ENCODE data around the gene PPM1L.

PPM1L gene

GRCh38 chr3:160765211-160765610, 9.2 kb downstream of the PPM1L start:
- no peak for DNase-seq

DNA sequence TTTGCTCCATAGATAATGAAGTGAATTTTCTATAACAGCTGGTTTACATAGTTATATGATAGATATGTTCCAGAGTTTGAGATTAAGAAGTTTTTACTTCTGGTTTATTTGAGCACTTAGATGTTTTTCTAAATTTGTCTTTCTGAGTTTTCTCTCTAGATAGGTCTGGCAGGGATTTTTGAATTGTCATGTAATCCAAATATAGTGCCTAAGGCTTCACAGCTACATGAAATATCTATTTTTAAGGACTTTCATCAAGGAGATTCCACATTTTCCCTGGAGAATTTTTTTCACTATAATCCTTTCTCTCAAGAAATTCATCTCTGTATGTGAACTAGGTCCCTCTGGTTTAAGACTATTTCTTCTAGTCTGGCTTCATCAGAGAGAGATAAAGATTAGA, 12.0 kb downstream of the PPM1L start:
- no peak for DNase-seq

DNA sequence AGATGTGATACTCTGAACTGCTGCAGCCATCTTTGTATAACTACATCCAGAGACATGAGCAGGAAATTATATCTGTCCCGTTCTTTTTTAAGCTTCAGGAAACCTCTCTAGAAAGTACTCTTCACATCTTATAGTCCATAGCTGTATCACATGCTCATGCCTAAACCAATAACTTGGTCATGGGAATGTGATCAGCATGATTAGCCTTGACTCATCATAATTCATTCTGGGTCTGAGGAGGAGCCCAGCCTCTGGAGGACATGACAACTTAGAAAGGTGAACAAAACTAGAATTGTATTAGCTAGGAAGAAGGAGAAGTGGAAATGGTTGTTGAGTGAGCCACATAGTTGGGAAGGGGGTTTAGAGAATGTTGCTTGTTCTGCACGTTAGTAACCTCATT, 12.9 kb downstream of the PPM1L start:
- DNase-seq, result no peak

DNA sequence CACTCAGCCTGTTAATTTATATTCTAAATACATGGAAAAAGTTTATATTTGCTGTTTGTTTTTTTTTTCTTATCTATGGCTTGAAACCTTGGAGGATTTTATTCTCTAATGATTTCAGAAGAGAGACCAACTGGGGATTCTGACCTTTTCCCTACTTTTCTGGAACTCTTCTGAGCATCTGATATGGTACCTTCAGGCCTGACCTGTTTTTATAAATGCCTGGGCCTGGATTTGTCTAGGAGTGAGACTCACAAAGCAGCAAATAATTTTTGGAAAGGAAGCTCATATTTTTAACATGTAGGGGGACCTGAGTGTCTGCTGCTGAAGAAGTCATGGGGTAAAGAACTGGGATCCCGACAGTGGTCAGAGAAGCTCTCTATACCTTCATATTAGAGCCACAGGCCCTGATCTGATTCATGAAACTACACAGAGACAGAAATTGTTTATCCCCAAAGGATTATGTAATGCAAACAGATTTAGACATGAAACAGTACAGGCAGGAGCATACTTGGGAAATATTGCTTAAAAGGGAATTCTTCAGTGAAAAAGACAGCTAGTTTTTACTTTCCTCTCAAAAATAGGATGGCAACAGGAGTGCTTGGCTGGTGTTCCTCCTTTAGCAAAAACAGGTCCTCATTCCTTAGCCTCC, 15.9 kb downstream of the PPM1L start:
- DNase-seq, result no peak

- DNase-seq, result no peak
Observed at GRCh38 chr3:160773722-160774121, 17.7 kb downstream of the PPM1L start.

GRCh38 chr3:160774172-160774571, 18.1 kb downstream of the PPM1L start:
- no peak for DNase-seq

DNA sequence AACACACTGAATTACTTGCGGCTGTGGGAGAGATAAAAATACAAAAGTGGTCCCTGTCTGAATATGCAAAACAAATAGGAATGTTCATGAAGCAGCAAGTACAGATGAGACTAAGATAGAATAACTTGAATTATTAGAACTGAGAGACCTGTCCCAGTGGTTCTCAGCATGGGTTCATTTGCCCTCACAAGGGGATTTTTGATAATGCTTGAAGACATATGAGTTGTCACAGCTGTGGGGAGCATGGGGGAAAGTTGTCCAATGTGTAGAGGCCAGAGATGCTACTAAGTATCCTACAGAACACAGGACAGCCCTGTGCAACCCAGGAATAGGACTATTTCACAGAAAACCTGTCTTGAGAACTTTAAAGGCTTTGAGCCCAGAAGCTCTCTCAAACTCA, 22.4 kb downstream of the PPM1L start:
- no peak for DNase-seq

- DNase-seq, result no peak
Observed at GRCh38 chr3:160779040-160779439, 23.0 kb downstream of the PPM1L start.

DNA sequence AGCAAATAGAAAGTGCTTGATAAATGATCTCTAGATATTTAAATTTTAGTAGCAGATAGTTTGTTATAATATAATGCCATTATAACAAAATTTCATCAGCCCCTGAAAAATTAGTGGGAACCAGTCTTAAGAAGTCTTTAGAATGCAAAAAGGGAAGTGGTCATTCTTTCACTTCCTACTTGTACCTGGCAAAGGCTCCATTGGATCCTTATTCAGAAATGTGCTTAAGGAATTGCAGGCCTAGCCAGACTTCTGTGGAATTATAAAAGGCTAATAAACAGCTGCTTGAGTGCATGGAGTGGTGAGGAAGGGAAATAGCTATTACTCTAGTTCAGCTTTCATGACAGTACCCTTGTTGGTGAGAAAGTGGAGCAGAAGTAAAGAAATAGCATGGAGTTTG, 24.2 kb downstream of the PPM1L start:
- no peak for DNase-seq

DNA sequence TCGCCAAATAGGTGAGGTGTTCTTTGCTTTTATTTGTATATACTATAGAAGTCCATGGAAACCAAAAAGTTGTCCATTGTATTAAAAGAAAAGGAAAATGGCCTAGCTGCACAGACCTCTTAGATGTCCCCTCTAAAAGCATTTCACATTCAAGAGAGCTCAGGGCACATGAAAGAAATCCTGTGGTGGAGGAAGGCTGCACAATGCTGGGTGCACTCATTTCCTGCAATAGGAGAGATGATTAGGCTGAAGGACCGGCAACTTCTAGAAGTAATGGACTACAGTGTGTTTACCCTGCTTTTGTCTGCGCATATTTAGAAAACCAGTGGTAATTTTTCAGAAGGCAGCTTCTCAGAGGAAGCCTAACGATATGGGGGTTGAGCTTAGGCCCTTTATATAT, 25.4 kb downstream of the PPM1L start:
- DNase-seq, result no peak

DNA sequence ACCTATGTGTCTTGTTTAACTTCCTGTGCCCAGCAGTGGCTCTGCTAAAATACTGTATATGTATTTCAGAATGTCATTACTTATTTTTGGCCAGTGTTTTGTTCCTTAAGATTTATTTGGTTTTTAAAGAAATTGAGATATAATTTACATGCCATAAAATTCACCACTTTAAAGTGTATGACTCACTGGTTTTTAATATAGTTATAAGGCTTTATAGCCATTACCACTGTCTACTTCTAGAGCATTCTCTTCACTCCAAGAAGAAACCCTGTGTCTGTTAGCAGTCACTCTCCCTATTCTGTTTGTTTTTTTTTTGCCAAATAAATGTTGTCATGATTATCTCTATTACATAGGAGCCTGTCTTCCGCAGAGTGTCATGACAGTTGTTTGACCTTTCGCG, 25.8 kb downstream of the PPM1L start:
- no peak for DNase-seq

- no peak for DNase-seq
Observed at GRCh38 chr3:160784853-160785252, 28.8 kb downstream of the PPM1L start.

DNA sequence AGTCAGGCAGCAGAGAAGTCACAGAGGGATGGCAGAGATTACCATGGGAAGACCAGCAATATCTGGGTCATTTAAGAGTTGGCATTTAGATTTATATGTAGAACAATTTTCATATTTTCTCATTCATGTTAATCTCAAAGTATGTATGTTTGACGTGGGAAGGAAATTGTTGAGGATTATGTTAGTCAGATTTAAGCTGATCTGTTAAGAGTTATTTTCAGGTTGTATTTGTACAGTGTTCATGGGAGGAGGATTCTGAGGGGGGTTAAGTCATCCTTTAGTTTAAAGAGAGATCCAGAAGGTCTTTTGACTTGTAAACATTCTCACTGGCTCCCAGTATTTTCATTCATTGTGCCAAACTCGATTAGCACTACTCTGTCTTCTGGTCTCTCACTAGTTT, 34.7 kb downstream of the PPM1L start:
- DNase-seq, result no peak

- no peak for DNase-seq
Observed at GRCh38 chr3:160792540-160792939, 36.5 kb downstream of the PPM1L start.

- no peak for DNase-seq
Observed at GRCh38 chr3:160793722-160794252, 37.8 kb downstream of the PPM1L start.

DNA sequence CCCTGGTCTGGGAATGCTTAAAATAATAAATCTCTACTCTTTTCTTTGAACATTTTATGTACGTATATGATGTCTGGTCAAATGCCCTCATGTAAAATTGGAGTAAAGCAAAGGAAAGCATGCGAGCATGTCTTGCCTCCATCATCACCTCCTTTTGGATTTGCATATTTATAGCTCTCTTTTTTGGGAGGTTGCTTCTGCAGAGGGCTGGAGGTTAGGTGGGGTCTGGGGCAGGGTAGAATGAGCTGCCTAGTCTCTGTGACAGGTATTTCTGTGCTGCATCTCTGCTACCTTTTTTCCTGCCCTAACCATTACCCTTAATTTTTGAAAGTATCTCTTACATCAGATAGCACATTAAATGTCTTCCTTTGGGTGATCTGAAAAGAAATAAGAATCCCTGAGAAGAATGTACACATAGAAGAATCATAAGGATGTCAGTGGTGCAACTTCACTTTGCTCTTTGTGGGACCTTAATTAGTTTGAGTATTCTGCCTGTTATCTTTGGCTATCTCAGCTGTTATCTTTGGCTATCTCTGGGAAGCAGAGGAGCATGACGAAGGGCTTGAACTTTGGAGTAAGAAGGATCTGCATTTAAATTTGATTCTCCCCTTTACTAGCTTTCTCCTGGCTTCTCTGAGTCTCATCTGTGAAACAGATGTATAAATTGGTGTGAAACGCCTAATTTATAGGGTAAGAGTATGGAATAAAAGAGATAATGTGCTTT, 40.2 kb downstream of the PPM1L start:
- no peak for DNase-seq

DNA sequence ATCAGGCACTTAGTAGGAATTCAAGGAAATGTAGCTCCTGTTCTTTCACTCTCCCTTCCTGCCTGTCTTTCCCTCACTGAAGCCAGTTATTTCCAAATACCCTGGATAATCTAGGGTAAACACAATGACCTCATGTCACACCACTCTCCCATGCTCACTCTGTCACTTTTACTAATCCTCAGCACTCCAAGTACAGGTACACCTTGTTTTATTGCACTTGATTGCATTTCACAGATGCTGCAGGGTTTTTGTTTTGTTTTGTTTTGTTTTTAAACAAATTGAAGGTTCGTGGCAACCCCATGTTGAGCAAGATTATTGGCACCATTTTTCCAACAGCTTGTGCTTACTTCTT, 40.8 kb downstream of the PPM1L start:
- DNase-seq, result peak; percentile 18

- DNase-seq, result no peak
Observed at GRCh38 chr3:160797356-160797755, 41.3 kb downstream of the PPM1L start.

DNA sequence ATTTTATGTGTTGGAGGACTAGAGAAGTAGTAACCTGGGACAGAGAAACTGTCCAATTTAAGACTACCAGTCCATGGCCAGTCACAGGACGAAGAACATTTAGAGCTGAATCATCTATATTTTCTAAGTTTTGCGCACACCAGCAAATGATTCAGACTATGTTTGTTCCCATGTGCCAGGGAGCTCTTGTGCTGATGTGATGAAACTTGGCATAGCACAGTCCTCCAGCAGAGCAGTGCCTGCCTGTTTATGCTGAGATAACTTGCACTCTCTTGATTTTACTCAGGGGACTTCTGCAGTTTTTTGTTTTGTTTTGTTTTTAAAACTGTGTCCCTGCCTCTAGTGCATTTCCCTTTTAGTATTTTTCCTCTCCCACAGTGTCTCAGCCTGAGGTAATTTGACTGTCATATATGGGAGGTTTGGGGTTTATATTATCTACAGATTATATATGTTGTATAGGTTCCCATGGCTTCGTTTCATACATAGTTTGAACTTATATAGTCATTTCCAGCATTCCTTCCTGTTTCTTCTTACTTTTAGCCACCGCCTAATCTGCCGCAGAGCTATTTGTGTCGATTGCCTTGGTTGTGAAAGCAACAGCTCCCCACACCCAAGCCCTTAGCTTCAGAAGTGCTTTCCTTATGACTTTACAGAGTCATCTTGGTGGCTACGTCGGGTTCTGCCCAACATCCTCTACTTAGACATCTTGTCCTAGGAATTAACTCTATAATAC, 45.5 kb downstream of the PPM1L start:
- DNase-seq, result no peak

DNA sequence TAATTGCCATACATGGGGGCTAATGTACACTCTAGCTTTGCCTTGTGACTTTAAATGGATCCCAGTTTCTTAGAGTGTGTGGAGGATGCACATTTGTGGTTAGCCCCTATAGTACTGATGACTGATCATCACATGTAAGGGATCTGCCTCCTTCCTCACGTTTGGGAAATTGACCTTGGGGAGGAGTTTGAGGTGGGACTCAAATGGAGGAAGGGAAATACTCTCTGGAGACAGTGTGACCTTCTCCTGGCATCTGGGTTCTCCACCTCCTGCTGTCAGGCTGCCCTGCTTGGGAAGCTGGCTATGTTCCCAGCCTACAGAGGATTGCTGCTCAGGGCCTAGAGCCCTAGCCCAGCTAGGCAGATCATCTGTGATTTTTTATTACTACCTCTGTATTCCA, 48.7 kb downstream of the PPM1L start:
- DNase-seq, result no peak

GRCh38 chr3:160806094-160806493, 50.1 kb downstream of the PPM1L start:
- DNase-seq, result no peak

DNA sequence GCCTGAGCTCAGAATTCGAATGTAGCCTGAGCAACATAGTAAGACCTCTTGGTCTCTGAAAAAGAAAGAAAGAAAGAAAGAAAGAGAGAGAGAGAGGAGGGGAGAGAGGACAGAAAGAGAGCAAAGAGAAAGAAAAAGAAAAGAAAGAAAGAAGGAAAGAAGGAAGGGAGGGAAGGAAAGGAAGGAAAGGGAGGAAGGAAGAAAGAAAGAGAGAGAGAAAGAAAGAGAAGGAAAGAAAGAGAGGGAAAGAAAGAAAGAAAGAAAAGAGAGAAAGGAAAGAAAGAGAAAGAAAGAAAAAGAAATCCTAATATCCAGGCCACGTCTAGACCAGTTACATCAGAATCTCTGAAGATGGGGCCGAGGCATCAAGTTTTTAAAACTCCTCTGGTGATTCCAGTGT, 50.7 kb downstream of the PPM1L start:
- DNase-seq, result no peak

DNA sequence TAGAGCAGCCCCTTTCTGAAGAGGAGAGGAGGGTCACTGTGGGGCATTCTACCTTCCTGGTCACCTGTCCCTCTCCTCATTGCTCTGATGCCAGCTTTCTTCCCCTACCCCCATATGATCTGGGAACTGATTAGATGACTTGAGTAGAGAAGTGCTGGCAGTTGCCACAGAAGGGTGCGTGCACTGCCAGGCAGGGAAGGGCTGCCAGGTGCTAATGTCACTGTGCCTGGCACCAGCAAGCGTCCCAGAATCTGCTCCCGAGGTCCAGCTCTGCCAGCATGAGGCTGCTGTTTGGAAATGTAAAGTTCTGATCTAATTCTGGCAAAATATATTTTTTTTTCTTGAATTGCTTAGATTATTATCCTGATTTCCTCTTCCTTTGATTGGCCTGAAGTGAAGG, 52.8 kb downstream of the PPM1L start:
- DNase-seq, result no peak

DNA sequence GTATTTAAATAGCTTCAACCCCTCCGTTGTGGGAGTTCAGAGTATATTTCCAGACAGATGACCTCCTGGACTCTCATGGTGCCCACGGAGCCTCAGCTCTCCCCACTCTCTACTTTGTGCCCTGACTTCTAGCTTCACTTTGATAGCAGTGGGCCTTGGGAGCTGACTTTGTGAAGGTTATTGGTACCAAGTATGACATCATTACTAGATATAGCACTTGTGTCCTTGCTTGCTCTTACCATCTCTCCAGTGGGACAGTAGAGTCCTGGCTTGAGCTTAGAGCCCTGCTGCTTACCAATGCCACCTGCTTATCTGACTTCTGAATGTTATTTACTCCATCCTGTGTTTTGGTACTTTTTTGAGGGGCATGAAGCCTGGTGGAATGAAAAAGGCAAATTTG, 53.4 kb downstream of the PPM1L start:
- DNase-seq, result no peak

All from NCI-H345 (cell line).